ENCODE results near the gene NUP160.

NUP160 gene

DNA sequence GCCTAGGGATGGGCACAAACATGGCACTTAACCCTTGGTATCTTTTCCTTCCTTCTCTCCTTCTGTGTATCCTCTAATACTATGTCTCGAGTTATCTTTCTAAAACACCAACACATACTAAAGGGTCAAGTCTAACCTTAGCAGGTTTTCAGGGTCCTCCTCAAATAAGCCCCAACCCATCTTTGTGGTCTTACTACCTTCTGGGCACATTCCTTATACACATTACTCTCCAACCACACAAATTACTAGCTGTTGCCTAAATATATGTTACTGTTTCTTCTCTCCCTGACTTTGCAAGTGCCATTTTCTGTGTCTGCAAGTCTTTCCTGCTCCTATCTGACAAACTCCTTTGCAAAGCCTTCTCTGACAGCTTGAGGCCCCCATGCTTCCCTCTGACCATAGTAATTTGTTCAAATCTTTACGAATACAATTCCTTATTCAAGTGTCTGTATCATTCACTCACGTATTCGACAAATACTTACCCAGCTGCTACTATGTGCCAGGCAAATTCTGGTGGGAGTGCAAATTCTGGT is 15.8 kb upstream of the NUP160 start:
- no peaks in the 10 kb centered on the region for H3F3A ChIP-seq (ENCODE audit: low read depth)
- H3K36me3 ChIP-seq (ENCODE audit: insufficient read depth, low read length) = no peaks in the 10 kb centered on the region
- H3K79me2 ChIP-seq (ENCODE audit: insufficient read depth, low read length) = no peaks in the 10 kb centered on the region
- H3K4me3 ChIP-seq (ENCODE audit: low read length, poor library complexity, severe bottlenecking) = no peak overlapping the region
- no peaks in the 10 kb centered on the region for H4K20me1 ChIP-seq (ENCODE audit: insufficient read depth, low read length, poor library complexity, severe bottlenecking)
- H3K9me2 ChIP-seq (replicated peaks; ENCODE audit: low read depth, low read length) = no peaks in the 10 kb centered on the region
- no peak overlapping the region for H3K4me2 ChIP-seq (ENCODE audit: low read depth, low read length, poor library complexity, severe bottlenecking)
- H3K9me3 ChIP-seq (ENCODE audit: insufficient read depth, low read depth, low read length) = no peaks in the 10 kb centered on the region
- H3K27me3 ChIP-seq (ENCODE audit: insufficient read depth, low read length, poor library complexity, severe bottlenecking) = no peaks in the 10 kb centered on the region
- H3K4me1 ChIP-seq (ENCODE audit: insufficient read depth, low read length, poor library complexity, severe bottlenecking) = peaks cover 10% of the 10 kb centered on the region
- TF ChIP-seq EZH2phosphoT487 (IDR thresholded peaks at IDR 0.05; ENCODE audit: borderline replicate concordance) = no peak
- TF ChIP-seq, protein P1, sequence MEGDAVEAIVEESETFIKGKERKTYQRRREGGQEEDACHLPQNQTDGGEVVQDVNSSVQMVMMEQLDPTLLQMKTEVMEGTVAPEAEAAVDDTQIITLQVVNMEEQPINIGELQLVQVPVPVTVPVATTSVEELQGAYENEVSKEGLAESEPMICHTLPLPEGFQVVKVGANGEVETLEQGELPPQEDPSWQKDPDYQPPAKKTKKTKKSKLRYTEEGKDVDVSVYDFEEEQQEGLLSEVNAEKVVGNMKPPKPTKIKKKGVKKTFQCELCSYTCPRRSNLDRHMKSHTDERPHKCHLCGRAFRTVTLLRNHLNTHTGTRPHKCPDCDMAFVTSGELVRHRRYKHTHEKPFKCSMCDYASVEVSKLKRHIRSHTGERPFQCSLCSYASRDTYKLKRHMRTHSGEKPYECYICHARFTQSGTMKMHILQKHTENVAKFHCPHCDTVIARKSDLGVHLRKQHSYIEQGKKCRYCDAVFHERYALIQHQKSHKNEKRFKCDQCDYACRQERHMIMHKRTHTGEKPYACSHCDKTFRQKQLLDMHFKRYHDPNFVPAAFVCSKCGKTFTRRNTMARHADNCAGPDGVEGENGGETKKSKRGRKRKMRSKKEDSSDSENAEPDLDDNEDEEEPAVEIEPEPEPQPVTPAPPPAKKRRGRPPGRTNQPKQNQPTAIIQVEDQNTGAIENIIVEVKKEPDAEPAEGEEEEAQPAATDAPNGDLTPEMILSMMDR (conservative IDR thresholded peaks at IDR 0.05; ENCODE audit: low read length) = no peak
- no peak overlapping the region for H3K9ac ChIP-seq (ENCODE audit: low read depth, low read length, poor library complexity, severe bottlenecking)
- no peak overlapping the region; the same call in 1 of the 2 replicates for H2AFZ ChIP-seq (ENCODE audit: low read length)

DNA sequence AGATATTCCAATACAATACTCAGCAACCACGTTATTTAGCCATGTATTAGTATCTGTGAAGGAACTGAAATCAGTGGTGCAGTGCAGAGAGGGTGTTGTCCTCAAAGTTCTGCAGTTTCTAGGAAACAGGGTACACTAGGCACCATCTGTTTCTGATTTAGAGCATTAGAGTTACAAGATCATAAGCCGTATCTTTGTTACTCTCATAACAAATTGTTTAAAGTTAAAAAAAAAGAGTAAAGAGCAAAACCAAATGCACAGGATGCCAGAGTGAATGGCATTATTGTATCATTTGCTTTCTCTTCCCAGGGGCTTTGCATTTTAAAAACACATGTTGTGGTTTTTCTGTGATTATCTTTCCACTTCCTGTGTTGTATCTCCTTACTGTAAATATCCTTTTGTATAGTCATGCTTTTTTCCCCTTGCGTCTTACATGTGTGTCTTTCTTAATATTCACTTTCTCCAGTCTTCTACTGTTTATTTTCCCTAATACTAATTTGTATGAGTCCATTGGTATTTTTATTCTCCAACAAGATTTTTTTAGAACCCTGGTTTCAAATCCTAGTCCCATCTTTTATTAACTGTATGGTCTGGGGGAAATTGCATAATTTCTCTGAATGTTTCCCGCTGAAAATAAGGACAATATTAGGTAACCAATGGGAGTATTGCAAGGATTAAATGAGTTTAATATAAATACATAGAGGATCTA is 15.2 kb upstream of the NUP160 start:
- no peak overlapping the region for H2AFZ ChIP-seq (ENCODE audit: low read length)
- H3K27me3 ChIP-seq (ENCODE audit: insufficient read depth, low read length, poor library complexity, severe bottlenecking) = no peaks in the 10 kb centered on the region
- H3K4me2 ChIP-seq (ENCODE audit: low read depth, low read length, poor library complexity, severe bottlenecking) = no peak overlapping the region
- H3F3A ChIP-seq (ENCODE audit: low read depth) = no peaks in the 10 kb centered on the region
- TF ChIP-seq, protein P1 (conservative IDR thresholded peaks at IDR 0.05; ENCODE audit: low read length) = no peak
- no peak for TF ChIP-seq EZH2phosphoT487 (IDR thresholded peaks at IDR 0.05; ENCODE audit: borderline replicate concordance)
- H3K9ac ChIP-seq (ENCODE audit: low read depth, low read length, poor library complexity, severe bottlenecking) = no peak overlapping the region
- H3K9me2 ChIP-seq (replicated peaks; ENCODE audit: low read depth, low read length) = no peaks in the 10 kb centered on the region
- H3K36me3 ChIP-seq (ENCODE audit: insufficient read depth, low read length) = no peaks in the 10 kb centered on the region
- no peaks in the 10 kb centered on the region for H3K9me3 ChIP-seq (ENCODE audit: insufficient read depth, low read depth, low read length)
- H3K4me1 ChIP-seq (ENCODE audit: insufficient read depth, low read length, poor library complexity, severe bottlenecking) = peaks cover 10% of the 10 kb centered on the region
- no peaks in the 10 kb centered on the region for H3K79me2 ChIP-seq (ENCODE audit: insufficient read depth, low read length)
- H4K20me1 ChIP-seq (ENCODE audit: insufficient read depth, low read length, poor library complexity, severe bottlenecking) = no peaks in the 10 kb centered on the region
- H3K4me3 ChIP-seq (ENCODE audit: low read length, poor library complexity, severe bottlenecking) = no peak overlapping the region

DNA sequence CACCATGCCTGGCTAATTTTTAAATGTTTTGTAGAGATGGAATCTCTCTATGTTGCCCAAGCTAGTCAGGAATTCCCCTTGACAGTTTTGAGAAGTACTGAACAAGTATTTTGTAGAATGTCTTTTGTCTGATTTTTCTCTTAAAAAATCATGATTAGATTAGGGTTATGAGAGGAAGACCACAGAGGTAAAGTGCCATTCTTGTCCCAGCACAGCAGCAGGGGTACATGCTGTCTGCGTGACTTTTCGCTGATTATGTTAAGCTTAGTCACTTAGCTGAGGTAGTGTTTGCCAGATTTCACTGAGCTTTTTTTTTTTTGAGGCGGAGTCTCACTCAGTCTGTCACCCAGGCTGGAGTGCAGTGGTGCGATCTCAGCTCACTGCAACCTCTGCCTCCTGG is 13.6 kb upstream of the NUP160 start:
- no peaks in the 10 kb centered on the region for H3K79me2 ChIP-seq (ENCODE audit: insufficient read depth, low read length)
- no peak overlapping the region for H3K4me3 ChIP-seq (ENCODE audit: low read length, poor library complexity, severe bottlenecking)
- no peaks in the 10 kb centered on the region for H3F3A ChIP-seq (ENCODE audit: low read depth)
- H3K9me3 ChIP-seq (ENCODE audit: insufficient read depth, low read depth, low read length) = no peaks in the 10 kb centered on the region
- no peaks in the 10 kb centered on the region for H3K36me3 ChIP-seq (ENCODE audit: insufficient read depth, low read length)
- no peaks in the 10 kb centered on the region for H3K9me2 ChIP-seq (replicated peaks; ENCODE audit: low read depth, low read length)
- H3K4me2 ChIP-seq (ENCODE audit: low read depth, low read length, poor library complexity, severe bottlenecking) = no peak overlapping the region
- no peak overlapping the region for H2AFZ ChIP-seq (ENCODE audit: low read length)
- H3K4me1 ChIP-seq (ENCODE audit: insufficient read depth, low read length, poor library complexity, severe bottlenecking) = peaks cover 10% of the 10 kb centered on the region
- H4K20me1 ChIP-seq (ENCODE audit: insufficient read depth, low read length, poor library complexity, severe bottlenecking) = no peaks in the 10 kb centered on the region
- TF ChIP-seq, protein P1 (conservative IDR thresholded peaks at IDR 0.05; ENCODE audit: low read length) = no peak
- no peak for TF ChIP-seq EZH2phosphoT487 (IDR thresholded peaks at IDR 0.05; ENCODE audit: borderline replicate concordance)
- H3K27me3 ChIP-seq (ENCODE audit: insufficient read depth, low read length, poor library complexity, severe bottlenecking) = no peaks in the 10 kb centered on the region
- no peak overlapping the region for H3K9ac ChIP-seq (ENCODE audit: low read depth, low read length, poor library complexity, severe bottlenecking)
